Muscle of leg (tissue), 11 donors: Measurements from ENCODE around the gene DDIT4. TPM values are rescaled to one million over a fixed set of nuclear protein-coding genes. Genes with fewer than 3 reads are reported as not detected.
"Not testable (repeated sequence)": the region's sequence is repeated elsewhere in the genome, so short reads cannot be mapped to it uniquely, and the experiment has no call there.

Experiments
- DNase-seq: peaks from one replicate; pipeline ENCODE4 v3.0.0; 2013
- H3K27ac ChIP-seq: one replicate; pipeline ENCODE4 v1.5.1; 2013; ENCODE audit warnings: mild to moderate bottlenecking, low read length, control low read depth
- H3K27me3 ChIP-seq: one replicate; pipeline ENCODE4 v1.6.1; 2013; ENCODE audit warnings: low read length; ENCODE audit not compliant: control insufficient read depth, insufficient read depth
- H3K36me3 ChIP-seq: one replicate; pipeline ENCODE4 v1.6.1; 2013; ENCODE audit warnings: low read length; ENCODE audit not compliant: control insufficient read depth, insufficient read depth
- H3K4me1 ChIP-seq: one replicate; pipeline ENCODE4 v1.6.1; 2013; ENCODE audit warnings: low read length; ENCODE audit not compliant: control insufficient read depth, insufficient read depth
- H3K4me3 ChIP-seq: one replicate; pipeline ENCODE4 v1.5.1; 2013; ENCODE audit warnings: low read length, control low read depth
- H3K9me3 ChIP-seq: replicated peaks from 2 replicates; pipeline ENCODE4 v1.6.1; 2013; ENCODE audit warnings: low read depth, low read length; ENCODE audit not compliant: control insufficient read depth
- WGBS: methylation state at CpG from one replicate; pipeline ENCODE4 v1.1.5; 2013; ENCODE audit warnings: missing lambda C conversion rate; ENCODE audit not compliant: insufficient coverage; 5-methylcytosine and 5-hydroxymethylcytosine counted together
- polyA plus RNA-seq, 8 donors: library from polyadenylated mRNA; unstranded; fragments of 120-200 nt; gene quantifications; one replicate each; pipeline versions ENCODE4 v1.2.1 to v1.2.3, GENCODE V29; 2013; ENCODE audit warnings: inconsistent platforms in 1 of 8, low replicate concordance in 1 of 8; ENCODE audit not compliant: insufficient read length in 8 of 8, insufficient read depth in 1 of 8
- total RNA-seq: library from RNA; stranded (reverse); fragments of 120-200 nt; gene quantifications from one replicate; pipeline ENCODE4 v1.2.4, GENCODE V29; 2013

DDIT4 gene
- total and polyA plus RNA-seq, 9 donors: 67.2 to 99.8 (median 72.2) TPM

GRCh38 chr10:72265990-72266865 lies 7.5 kb upstream of the DDIT4 start:
- H3K27ac ChIP-seq: no peak overlapping the region
- H3K4me1 ChIP-seq: peaks cover 15% of the 10 kb centered on the region
- no peak overlapping the region for H3K4me3 ChIP-seq
- H3K36me3 ChIP-seq: no peaks in the 10 kb centered on the region
- 89% methylated on average over 4 of the region's 11 CpGs for WGBS
- H3K9me3 ChIP-seq: no peaks in the 10 kb centered on the region
- H3K27me3 ChIP-seq: no peaks in the 10 kb centered on the region
- no peak for DNase-seq

- H3K27me3 ChIP-seq: no peaks in the 10 kb centered on the region
- no peak overlapping the region for H3K4me3 ChIP-seq
- H3K27ac ChIP-seq: no peak overlapping the region
- 44% methylated on average over 5 of the region's 6 CpGs for WGBS
- DNase-seq: no peak
- H3K4me1 ChIP-seq: peaks cover 13% of the 10 kb centered on the region
- no peaks in the 10 kb centered on the region for H3K36me3 ChIP-seq
- H3K9me3 ChIP-seq: no peaks in the 10 kb centered on the region
Observed at GRCh38 chr10:72267381-72267780, 6.3 kb upstream of the DDIT4 start.

- 89% methylated on average over 12 of the region's 15 CpGs for WGBS
Observed at GRCh38 chr10:72267819-72268399, 5.8 kb upstream of the DDIT4 start.

GRCh38 chr10:72268475-72269200 lies 5.1 kb upstream of the DDIT4 start:
- not testable (repeated sequence) for DNase-seq, H3K4me3 ChIP-seq, H3K36me3 ChIP-seq, H3K9me3 ChIP-seq, H3K27ac ChIP-seq, H3K27me3 ChIP-seq
- H3K4me1 ChIP-seq: peaks cover 20% of the 10 kb centered on the region
- 60% methylated on average over 1 of the region's 5 CpGs for WGBS

More at GRCh38 chr10:72267819-72268399, 5.8 kb upstream of the DDIT4 start:
- Histone ChIP-seq H3K36me3 (no peaks in the 10 kb centered on the region), H3K4me3 (no peak overlapping the region), H3K27me3 (no peaks in the 10 kb centered on the region), H3K27ac (no peak overlapping the region), H3K9me3 (no peaks in the 10 kb centered on the region), H3K4me1 (peaks cover 18% of the 10 kb centered on the region)
- DNase-seq: no peak

- Histone ChIP-seq H3K9me3 (no peaks in the 10 kb centered on the region), H3K4me1 (peaks cover 28% of the 10 kb centered on the region), H3K27ac (peak overlapping the region; percentile 17), H3K27me3 (no peaks in the 10 kb centered on the region), H3K36me3 (peaks cover 11% of the 10 kb centered on the region), H3K4me3 (no peak overlapping the region)
- no peak for DNase-seq
- 92% methylated on average over 3 of the region's 5 CpGs for WGBS
Observed at GRCh38 chr10:72270607-72271281, 3.0 kb upstream of the DDIT4 start.

GRCh38 chr10:72272689-72273409 lies 875 bp upstream of the DDIT4 start:
- Histone ChIP-seq H3K27ac (peak overlapping the region; percentile 99), H3K9me3 (no peaks in the 10 kb centered on the region), H3K4me3 (peak overlapping the region; percentile 99), H3K4me1 (peaks cover 48% of the 10 kb centered on the region), H3K36me3 (peaks cover 20% of the 10 kb centered on the region), H3K27me3 (no peaks in the 10 kb centered on the region)
- peak; percentile 98 for DNase-seq
- WGBS: 9% methylated on average over 12 of the region's 28 CpGs

- peaks cover 48% of the 10 kb centered on the region for H3K4me1 ChIP-seq
- peak overlapping the region; percentile 99 for H3K4me3 ChIP-seq
- no peak for DNase-seq
- no peaks in the 10 kb centered on the region for H3K9me3 ChIP-seq
- H3K36me3 ChIP-seq: peaks cover 20% of the 10 kb centered on the region
- 0% methylated on average over 31 of the region's 40 CpGs for WGBS
- H3K27ac ChIP-seq: peak overlapping the region; percentile 98
- no peaks in the 10 kb centered on the region for H3K27me3 ChIP-seq
Observed at GRCh38 chr10:72274213-72274729, 547 bp downstream of the DDIT4 start.

GRCh38 chr10:72274730-72275350 lies 1.1 kb downstream of the DDIT4 start:
- no peaks in the 10 kb centered on the region for H3K9me3 ChIP-seq
- H3K27me3 ChIP-seq: no peaks in the 10 kb centered on the region
- H3K4me3 ChIP-seq: peak overlapping the region; percentile 99
- WGBS: 6% methylated on average over 26 of the region's 26 CpGs
- peaks cover 20% of the 10 kb centered on the region for H3K36me3 ChIP-seq
- H3K4me1 ChIP-seq: peaks cover 48% of the 10 kb centered on the region
- peak overlapping the region; percentile 98 for H3K27ac ChIP-seq
- DNase-seq: peak; percentile 82
